ENCODE results near the gene DOK1. TPM values are rescaled to one million over a fixed set of nuclear protein-coding genes. Genes with fewer than 3 reads are reported as not detected.

DOK1 gene
- total RNA-seq, 1 donor from 2014 or later: 20.1 TPM

DNA sequence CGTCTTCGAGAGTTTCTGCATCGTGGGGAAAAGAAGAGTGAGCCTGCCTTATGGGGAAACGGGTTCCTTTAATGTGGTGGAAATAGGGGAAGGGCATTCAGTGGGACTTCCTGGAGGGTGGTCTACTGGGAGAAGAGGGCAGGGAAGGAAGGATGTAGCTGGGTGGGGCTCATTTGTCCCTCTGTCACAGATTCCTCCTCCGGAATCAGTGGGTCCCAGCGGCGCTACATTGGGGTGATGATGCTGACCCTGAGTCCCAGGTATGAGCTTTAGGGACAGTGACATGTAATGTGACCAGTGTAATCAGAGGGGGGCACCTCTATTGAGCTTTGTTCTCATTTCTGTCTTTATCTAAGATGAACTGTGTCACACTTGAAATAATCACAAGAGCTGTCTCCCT is 22.9 kb upstream of the DOK1 start:
- Histone ChIP-seq H3K27ac (no peak overlapping the region), H3K36me3 (peaks cover 0 to 16% of the 10 kb centered on the region in 2 donors), H3K27me3 (no peaks in the 10 kb centered on the region), H3K4me1 (peaks cover 33% of the 10 kb centered on the region), H3K4me3 (no peak overlapping the region), H3K9me3 (no peaks in the 10 kb centered on the region)
- TF ChIP-seq POLR2A (IDR thresholded peaks at IDR 0.05) (no peak), POLR2AphosphoS5 (IDR thresholded peaks at IDR 0.05; ENCODE audit: insufficient read depth in 1 of 2, low read depth in 1 of 2) (no peak)
- TF ChIP-seq, protein P1, sequence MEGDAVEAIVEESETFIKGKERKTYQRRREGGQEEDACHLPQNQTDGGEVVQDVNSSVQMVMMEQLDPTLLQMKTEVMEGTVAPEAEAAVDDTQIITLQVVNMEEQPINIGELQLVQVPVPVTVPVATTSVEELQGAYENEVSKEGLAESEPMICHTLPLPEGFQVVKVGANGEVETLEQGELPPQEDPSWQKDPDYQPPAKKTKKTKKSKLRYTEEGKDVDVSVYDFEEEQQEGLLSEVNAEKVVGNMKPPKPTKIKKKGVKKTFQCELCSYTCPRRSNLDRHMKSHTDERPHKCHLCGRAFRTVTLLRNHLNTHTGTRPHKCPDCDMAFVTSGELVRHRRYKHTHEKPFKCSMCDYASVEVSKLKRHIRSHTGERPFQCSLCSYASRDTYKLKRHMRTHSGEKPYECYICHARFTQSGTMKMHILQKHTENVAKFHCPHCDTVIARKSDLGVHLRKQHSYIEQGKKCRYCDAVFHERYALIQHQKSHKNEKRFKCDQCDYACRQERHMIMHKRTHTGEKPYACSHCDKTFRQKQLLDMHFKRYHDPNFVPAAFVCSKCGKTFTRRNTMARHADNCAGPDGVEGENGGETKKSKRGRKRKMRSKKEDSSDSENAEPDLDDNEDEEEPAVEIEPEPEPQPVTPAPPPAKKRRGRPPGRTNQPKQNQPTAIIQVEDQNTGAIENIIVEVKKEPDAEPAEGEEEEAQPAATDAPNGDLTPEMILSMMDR (IDR thresholded peaks at IDR 0.05): no peak
- intact Hi-C loops (cut with DNase I): no loop called here
- no peak for DNase-seq (ENCODE audit: extremely low spot score in 2 of 2)

DNA sequence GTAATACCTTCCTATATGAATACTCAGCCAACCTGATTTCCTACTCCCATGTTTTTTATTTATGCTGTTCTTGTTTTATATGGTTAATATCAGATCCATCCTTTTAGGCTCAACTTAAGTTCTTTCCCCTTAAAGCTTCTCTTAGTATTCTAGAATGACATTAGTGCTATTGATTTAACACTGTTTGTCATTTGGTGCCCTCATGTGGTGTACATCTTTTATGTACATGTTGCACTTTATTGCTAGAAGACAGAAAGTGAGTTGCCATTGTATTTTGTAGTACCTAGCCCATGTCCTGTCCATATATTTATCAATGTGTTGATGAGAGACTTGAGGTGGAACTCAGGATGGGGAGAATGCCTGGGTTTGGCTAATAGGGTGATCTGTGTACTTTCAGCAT is 22.3 kb upstream of the DOK1 start:
- intact Hi-C loops (cut with DNase I): no loop called here

DNA sequence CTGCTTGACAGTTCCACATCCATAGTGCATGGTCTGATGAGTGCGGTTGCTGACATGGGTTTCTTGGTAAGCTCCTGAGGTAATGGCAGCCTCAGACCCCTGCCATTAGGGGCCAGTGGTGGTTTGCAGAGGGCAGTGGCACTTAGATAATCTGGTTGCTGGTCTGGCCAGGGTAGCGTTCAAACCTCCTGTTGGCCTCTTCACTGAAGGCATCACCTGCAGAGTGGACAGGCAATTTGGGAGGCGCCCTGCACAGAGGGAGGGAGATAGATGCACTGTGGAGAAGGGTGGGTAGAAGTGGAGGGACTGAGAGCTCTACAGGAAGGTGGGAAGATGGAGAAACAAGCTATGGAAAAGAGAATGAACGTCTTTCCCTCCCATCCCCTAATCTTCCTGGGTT is 21.1 kb upstream of the DOK1 start:
- no peak overlapping the region for H3K27ac ChIP-seq
- TF ChIP-seq POLR2A (IDR thresholded peaks at IDR 0.05): no peak
- TF ChIP-seq, protein P1 (IDR thresholded peaks at IDR 0.05): no peak
- no peak for TF ChIP-seq POLR2AphosphoS5 (IDR thresholded peaks at IDR 0.05; ENCODE audit: insufficient read depth in 1 of 2, low read depth in 1 of 2)
- H3K36me3 ChIP-seq: peaks cover 0 to 4% of the 10 kb centered on the region in 2 donors
- no peaks in the 10 kb centered on the region for H3K27me3 ChIP-seq
- H3K9me3 ChIP-seq: no peaks in the 10 kb centered on the region
- DNase-seq (ENCODE audit: extremely low spot score in 2 of 2): no peak
- intact Hi-C loops (cut with DNase I): no loop called here
- H3K4me1 ChIP-seq: peaks cover 25% of the 10 kb centered on the region
- H3K4me3 ChIP-seq: no peak overlapping the region

More for the DNA sequence above, 22.3 kb upstream of the DOK1 start:
- no peak for DNase-seq (ENCODE audit: extremely low spot score in 2 of 2)
- TF ChIP-seq, protein P1 (IDR thresholded peaks at IDR 0.05): no peak
- TF ChIP-seq POLR2AphosphoS5 (IDR thresholded peaks at IDR 0.05; ENCODE audit: insufficient read depth in 1 of 2, low read depth in 1 of 2) (no peak), POLR2A (IDR thresholded peaks at IDR 0.05) (no peak)
- Histone ChIP-seq H3K27ac (no peak overlapping the region), H3K27me3 (no peaks in the 10 kb centered on the region), H3K36me3 (peaks cover 0 to 10% of the 10 kb centered on the region in 2 donors), H3K4me1 (peaks cover 33% of the 10 kb centered on the region), H3K9me3 (no peaks in the 10 kb centered on the region), H3K4me3 (no peak overlapping the region)

DNA sequence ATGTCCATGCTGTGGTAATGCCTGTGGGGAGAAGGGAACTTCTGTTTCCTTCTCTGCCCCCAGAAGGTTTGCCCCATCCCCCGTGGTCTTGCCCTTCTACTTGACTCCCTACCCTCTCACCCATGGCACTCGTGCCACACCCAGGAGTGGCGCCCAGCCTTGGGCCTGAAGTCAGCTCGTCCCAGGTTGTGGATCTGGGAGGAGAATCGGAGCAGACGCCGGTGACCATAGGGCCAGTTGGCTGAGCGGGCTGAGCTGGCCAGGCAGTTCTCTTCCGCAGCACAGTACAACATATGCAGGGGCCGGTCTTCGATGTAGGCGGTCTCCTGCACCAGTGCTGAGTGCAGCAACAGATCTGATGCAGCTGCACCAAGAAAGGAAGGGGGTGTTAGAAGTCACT is 20.1 kb upstream of the DOK1 start:
- H3K4me1 ChIP-seq: peaks cover 17% of the 10 kb centered on the region
- intact Hi-C loops (cut with DNase I): no loop called here

DNA sequence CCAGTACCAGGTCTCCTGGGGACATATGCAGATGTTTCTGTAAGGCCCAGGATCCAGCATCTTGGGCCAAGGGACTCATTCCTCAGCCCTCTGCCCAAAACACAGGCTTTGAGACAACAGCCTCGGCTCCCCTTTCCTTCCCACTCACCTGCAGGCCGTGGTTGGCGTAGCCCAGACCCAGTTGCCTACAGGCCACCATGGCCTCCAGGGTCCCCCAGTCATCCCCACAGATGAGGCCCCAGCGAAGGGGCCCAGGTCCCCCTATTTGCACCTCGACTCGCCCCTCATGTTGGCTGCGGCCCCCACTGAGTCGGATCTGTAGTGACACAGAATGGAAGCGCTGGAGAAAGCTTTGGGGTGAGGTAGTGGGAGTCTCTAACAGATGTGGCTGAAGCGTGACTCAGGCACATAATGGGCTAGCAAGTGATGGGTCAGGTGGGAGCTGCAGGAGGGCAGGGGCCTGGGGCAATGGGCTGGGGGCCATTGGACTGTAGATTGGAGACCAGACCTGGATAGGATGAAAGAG is 19.0 kb upstream of the DOK1 start:
- no peak overlapping the region for H3K27ac ChIP-seq
- TF ChIP-seq, protein P1 (IDR thresholded peaks at IDR 0.05): no peak
- no peak for TF ChIP-seq POLR2A (IDR thresholded peaks at IDR 0.05)
- no peak for TF ChIP-seq POLR2AphosphoS5 (IDR thresholded peaks at IDR 0.05; ENCODE audit: insufficient read depth in 1 of 2, low read depth in 1 of 2)
- no peak for DNase-seq (ENCODE audit: extremely low spot score in 2 of 2)
- no peak overlapping the region for H3K4me3 ChIP-seq
- H3K9me3 ChIP-seq: no peaks in the 10 kb centered on the region
- peaks cover 17% of the 10 kb centered on the region for H3K4me1 ChIP-seq
- intact Hi-C loops (cut with DNase I): no loop called here
- H3K36me3 ChIP-seq: peaks cover 0 to 4% of the 10 kb centered on the region in 2 donors
- no peaks in the 10 kb centered on the region for H3K27me3 ChIP-seq

More for the DNA sequence above, 20.1 kb upstream of the DOK1 start:
- TF ChIP-seq POLR2A (IDR thresholded peaks at IDR 0.05) (no peak), POLR2AphosphoS5 (IDR thresholded peaks at IDR 0.05; ENCODE audit: insufficient read depth in 1 of 2, low read depth in 1 of 2) (no peak)
- TF ChIP-seq, protein P1 (IDR thresholded peaks at IDR 0.05): no peak
- Histone ChIP-seq H3K27me3 (no peaks in the 10 kb centered on the region), H3K27ac (no peak overlapping the region), H3K9me3 (no peaks in the 10 kb centered on the region), H3K4me3 (no peak overlapping the region), H3K36me3 (peaks cover 0 to 4% of the 10 kb centered on the region in 2 donors)
- DNase-seq (ENCODE audit: extremely low spot score in 2 of 2): no peak
